GM18951 (cell line): Measurements from ENCODE around the gene RSBN1L.
A peak's percentile ranks its signal among the peaks of the same experiment; 100 is the strongest.

Experiments
- POLR2A ChIP-seq: IDR thresholded peaks from 4 replicates; pipeline ENCODE4 v1.6.1; 2011; ENCODE audit warnings: mild to moderate bottlenecking; ENCODE audit not compliant: insufficient read length, insufficient read depth; ENCODE audit errors: extremely low read depth
- in situ Hi-C: fragments of 300-500 bp; cut with MboI; formaldehyde crosslinking; loops from one replicate; pipeline ENCODE4 v1.12.0; 2022; ENCODE audit warnings: low sequenced_read_pairs, mixed read lengths, inconsistent platforms; ENCODE audit not compliant: unreplicated experiment

Gene RSBN1L

GRCh38 chr7:77798394-77799077 lies 102.3 kb downstream of the RSBN1L start, which contains the start of the genes PHTF2 and TMEM60:
PHTF2 (plus strand) TSS chr7:77798773.
TMEM60 (minus strand) TSS chr7:77798434; CDS start chr7:77794373, 4,061 bp downstream.
- in situ Hi-C loops = no loop called here
- TF ChIP-seq POLR2A = peak; percentile 72

DNA sequence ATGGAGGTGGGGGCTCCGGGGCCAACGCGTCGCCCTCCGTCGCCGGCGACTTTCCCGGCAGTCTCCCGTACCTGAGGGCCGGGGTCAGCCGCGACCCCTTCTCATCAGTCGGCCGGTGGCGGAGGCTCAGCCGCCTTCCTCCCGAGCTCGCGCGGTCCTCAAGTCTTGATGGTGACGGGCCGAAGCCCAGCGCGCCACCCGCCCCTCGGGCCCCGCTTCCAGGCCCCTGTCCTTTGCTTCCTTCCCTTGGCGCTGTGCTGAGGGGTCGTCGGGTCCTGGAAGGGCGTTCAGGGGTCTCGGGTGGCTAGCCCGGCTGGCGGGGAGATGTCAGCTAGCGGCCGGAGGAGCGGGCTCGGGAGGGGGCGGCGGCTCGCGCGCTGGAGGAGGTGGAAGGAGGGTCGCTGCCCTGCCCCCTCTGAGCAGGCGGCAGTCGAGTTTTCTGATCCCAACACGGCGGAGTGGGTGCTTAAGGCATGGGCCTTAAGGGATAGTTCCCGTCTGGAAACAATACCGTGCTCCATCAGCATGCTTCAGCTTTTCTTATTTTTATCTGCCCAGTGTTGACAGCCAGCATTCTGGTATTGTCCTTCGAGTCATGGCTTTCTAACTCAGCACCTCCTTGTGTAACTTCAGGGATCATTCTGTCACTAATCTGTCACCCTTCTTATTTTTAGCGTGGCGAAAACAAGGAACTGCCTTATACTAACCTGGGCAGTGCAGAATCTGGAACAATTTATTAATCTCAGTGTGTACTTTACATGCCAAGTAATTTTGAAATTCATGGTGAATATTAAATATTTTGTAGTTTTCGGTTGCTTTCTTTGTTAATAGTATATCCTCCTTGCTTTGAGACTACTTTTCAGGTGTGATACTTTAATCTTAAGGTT lies 103.1 kb downstream of the RSBN1L start:
- no peak for TF ChIP-seq POLR2A
- in situ Hi-C loops = no loop called here

- no peak for TF ChIP-seq POLR2A
Measured at GRCh38 chr7:77800158-77800557, 103.9 kb downstream of the RSBN1L start.

GRCh38 chr7:77800730-77801129 lies 104.5 kb downstream of the RSBN1L start:
- in situ Hi-C loops = no loop called here

More at GRCh38 chr7:77800158-77800557, 103.9 kb downstream of the RSBN1L start:
- in situ Hi-C loops = no loop called here

GRCh38 chr7:77802557-77803405 lies 106.5 kb downstream of the RSBN1L start:
- no peak for TF ChIP-seq POLR2A
- in situ Hi-C loops = no loop called here

More at GRCh38 chr7:77800730-77801129, 104.5 kb downstream of the RSBN1L start:
- TF ChIP-seq POLR2A = no peak

GRCh38 chr7:77806425-77806824 lies 110.2 kb downstream of the RSBN1L start:
- TF ChIP-seq POLR2A = no peak
- in situ Hi-C loops = no loop called here

- in situ Hi-C loops = no loop called here
- TF ChIP-seq POLR2A = no peak
Measured at GRCh38 chr7:77808517-77808916, 112.3 kb downstream of the RSBN1L start.

DNA sequence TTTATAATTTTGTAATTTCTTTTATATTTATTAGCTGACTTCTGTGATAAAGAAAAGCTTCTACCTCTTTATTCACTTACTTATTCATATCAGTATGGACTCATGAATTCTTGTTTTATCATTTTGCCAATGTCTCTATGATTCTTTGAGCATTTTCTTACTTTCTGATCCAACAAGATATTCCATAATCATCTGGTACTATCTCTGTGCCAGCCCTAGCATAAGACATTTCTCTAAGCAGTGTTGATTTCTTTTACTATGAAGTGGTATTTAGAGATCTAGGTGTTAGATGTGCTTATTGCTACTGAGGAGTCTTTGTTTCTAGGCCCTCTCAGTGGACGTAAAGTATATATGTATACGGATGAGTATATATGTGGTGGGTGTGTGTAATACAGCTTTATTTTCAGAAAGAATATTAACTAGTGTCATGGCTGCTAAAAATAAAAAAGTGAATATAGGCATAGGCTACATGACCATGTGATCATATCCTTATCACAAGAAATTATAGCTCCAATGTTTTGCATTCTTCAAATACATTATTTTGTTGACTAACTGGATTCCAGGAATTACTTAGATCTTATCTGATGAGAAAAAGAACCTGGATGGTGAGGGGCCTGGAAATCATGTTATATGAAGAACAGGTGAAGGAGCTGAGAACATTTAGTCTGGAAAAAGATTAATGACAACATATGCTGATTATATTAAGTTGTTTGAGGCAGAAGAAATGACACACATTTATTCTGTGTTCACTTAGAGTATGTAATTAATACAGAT lies 115.4 kb downstream of the RSBN1L start:
- TF ChIP-seq POLR2A = no peak
- in situ Hi-C loops = no loop called here

GRCh38 chr7:77812290-77812685 lies 116.0 kb downstream of the RSBN1L start:
- in situ Hi-C loops = no loop called here
- TF ChIP-seq POLR2A = no peak

- in situ Hi-C loops = no loop called here
- no peak for TF ChIP-seq POLR2A
Measured at GRCh38 chr7:77813180-77813579, 116.9 kb downstream of the RSBN1L start.

- no peak for TF ChIP-seq POLR2A
- in situ Hi-C loops = no loop called here
Measured at GRCh38 chr7:77819021-77819420, 122.8 kb downstream of the RSBN1L start.

DNA sequence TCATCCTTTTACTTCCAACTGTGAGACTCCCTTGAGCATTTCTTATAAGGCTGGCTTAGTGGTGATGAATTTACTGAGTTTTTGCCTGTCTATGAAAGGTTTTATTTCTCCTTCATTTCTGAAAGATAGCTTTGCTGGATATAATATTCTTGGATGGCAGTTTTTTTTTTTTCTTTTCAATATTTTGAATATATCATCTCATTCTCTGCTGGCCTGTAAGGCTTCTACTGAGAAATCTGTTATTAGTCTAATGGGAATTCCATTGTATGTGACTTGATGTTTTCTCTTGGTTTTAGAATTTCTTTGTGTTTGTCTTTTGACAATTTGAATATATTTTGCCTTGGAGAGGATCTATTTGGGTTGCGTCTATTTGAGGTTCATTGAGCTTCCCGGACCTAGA lies 124.7 kb downstream of the RSBN1L start:
- TF ChIP-seq POLR2A = no peak
- in situ Hi-C loops = no loop called here
